Left renal cortex interstitium (tissue), 4 donors: ENCODE measurements around the gene BYSL. TPM values are rescaled to one million over a fixed set of nuclear protein-coding genes. Genes with fewer than 3 reads are reported as not detected.

Experiments used
- DNase-seq, 4 donors: peaks; one replicate each; pipeline ENCODE4 v3.0.0-alpha.2; 2013; ENCODE audit warnings: low read depth in 4 of 4, low spot score in 2 of 4, missing footprints in 1 of 4
- polyA plus RNA-seq, 4 donors: library from polyadenylated mRNA; unstranded; fragments of 120-200 nt; gene quantifications; one replicate each; pipeline ENCODE4 v1.2.1, GENCODE V29; 2013; ENCODE audit not compliant: insufficient read length in 4 of 4

The BYSL gene
- 10 to 100 TPM; 28.0 to 31.1 (median 29.9) TPM for polyA plus RNA-seq

DNA sequence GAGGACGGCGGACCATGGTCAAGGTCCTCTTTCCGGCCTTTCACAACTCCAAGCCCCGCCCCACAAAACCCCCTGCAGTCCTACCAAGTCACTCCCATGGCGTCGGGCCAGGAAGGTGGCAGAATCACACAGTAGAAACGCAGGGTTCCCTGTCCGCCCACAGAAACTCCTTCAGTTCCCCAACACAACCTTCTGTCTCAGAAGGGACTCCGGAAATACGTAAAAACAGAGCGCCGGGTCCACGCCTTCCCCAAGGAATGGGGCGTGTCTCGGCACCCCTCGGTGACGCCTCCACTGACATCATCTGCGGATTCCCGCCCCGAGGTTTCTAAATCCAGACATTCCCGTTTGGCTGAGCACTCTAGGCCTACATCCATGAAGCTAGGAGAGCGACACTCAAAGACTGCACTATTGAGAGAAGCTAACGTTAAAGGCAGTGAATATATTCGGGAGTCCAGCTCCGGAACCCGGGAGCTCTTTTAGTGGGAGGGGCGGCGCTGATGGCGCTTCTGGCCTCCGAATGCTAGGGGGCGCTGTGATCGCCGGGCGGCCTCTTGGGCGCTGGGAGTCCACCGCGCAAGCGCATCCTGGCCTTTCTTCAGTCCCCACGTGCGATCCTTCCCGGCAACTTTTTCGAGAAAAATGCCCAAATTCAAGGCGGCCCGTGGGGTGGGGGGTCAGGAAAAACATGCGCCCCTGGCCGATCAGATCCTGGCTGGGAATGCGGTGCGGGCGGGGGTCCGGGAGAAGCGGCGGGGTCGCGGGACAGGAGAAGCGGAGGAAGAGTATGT lies at the start of gene BYSL, which contains the start of gene MED20:
TSS of gene BYSL (plus strand) at position 579 of the 791 bp plus-strand sequence. CDS start at position 643, 64 bp downstream.
TSS of gene MED20 (minus strand) at position 219 of the 791 bp plus-strand sequence. CDS start at position 98, 121 bp downstream.
- peak; percentile 92 to 99 (median 96) for DNase-seq

GRCh38 chr6:41871691-41872090 lies 49.6 kb upstream of the BYSL start:
- no peak for DNase-seq

DNA sequence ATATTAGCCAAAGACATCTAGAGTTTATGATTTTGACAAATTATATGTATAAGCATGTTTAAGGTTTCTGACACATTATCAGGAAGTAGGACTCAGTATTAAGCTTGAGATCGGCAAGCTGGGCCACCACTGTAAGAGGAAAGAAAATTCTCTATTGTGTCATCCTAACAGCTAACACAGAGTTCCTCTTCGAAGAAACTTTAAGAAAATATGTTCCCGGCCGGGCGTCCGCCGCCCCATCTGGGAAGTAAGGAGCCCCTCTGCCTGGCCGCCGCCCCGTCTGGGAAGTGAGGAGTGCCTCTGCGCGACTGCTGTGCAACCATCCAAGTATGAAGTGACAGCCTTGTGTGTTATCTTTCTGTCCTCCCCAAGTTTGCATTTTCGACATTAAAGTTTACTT lies 49.2 kb upstream of the BYSL start:
- no peak for DNase-seq

DNA sequence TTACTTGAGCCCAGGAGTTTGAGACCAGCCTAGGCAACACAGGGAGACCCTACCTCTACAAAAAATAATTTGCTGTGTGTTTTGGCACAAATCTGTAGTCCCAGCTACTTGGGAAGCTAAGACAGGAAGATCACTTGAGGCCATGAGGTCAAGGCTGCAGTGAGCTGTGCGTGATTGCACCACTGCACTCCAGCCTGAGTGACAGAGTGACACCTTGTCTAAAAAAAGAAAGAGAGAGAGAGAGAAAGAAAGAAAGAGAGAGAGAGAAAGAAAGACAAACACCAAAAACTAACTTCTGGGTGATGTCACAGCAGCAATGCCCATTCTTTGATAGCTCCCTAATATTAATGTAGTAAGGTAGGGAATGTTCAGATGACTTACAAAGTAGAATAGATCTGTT lies 46.6 kb upstream of the BYSL start:
- DNase-seq: no peak

DNA sequence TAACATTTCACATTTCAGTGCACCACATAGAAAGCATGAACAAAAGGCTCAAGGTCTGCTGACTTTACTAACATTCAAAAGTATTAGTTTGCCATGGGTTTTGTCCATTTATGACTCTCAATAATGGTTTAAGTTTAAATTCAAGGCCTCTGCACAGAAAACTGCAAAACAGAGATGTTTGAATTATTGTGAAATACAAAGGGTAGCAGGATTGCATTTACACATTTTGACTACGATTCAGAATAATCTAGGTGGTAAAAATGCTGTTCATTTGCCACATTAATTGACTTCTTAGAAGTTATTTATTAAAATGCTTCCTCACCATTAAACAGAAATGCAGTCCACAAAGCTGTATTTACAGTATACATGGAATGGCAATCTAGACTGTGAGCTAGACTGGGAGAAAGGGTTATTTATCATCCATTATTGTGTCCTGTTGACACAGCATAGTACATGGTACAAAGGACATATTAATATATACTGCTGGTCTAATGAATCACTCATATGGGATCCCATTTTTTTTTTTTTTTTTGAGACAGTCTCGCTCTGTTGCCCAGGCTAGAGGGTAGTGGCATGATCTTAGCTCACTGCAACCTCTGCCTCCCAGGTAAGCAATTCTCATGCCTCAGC lies 44.1 kb upstream of the BYSL start:
- no peak for DNase-seq

GRCh38 chr6:41878246-41878645 lies 43.1 kb upstream of the BYSL start:
- DNase-seq: no peak

DNA sequence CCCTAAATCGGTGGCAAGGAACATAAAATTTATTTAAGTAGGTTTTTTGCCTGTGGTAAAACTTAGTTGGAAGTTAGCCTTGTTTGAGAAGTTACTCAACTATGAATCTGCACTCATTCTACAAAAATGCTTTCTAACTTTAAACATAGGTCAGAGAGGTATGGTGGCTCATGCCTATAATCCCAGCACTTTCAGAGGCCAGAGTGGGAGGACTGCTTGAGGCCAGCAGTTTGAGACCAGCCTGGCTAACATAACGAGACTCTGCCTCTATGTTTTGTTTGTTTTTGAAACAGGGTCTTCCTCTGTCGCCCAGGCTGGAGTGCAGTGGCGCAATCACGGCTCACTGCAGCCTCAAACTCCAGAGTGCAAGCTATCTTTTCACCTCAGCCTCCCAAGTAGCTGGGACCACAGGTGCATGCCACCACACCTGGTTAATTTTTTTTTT lies 42.3 kb upstream of the BYSL start:
- DNase-seq: no peak

DNA sequence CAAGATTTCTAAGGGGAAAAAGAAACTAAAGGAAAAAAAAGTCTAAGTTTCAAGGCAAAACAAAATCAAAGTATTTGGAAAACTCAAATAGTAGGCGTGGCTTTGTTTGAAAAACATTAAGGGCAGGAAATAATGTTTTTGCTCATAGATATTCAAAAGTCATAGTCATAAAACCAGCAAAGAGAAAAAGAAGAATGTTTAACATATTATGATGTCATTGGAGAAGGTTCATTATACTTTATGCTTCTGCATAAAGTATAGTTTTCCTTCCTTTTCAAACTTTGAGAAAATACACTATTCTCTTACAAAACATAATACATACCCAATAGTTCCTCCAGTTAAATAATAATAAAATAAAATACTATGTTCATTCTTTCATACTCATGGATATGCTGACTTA lies 39.8 kb upstream of the BYSL start:
- DNase-seq: no peak

- no peak for DNase-seq
These were observed 36.3 kb upstream of the BYSL start for GRCh38 chr6:41884957-41885356.

DNA sequence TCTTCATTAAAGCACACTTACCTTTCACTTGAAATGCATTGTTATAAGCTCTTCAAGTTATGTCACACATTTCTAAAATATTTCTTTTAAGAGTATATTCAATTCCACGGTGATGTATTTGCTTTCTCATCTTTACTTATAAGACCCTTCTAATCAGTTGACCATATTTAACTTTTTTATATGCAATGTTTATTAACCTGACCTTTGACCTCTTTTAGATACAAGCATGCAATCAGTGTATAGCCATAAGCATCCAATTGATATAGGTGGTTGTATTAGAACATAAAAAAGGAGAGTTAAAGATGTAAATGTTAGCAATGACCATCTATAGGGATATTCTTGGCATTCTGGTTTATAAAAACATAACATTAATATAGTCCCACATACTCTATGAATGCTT lies 35.4 kb upstream of the BYSL start:
- DNase-seq: no peak

DNA sequence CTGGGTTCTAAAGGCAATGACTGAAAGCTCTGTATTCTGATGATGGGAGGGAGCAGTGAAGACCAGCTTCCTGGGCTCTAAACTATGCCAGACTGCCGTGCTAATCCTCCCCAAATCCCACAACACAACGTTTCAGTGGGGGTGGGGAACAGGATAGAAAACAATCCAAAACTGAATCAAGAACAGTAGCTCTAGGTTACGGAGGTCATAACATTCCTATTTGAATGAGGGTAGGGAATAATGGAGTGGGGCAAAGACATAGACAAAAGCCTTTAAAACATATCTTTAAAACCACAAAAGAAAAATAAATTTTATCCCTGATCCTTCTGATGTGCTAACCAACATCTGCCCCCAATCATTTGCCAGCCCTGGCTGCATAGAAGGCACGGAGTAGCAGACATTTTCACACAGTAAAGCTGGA lies 34.0 kb upstream of the BYSL start:
- no peak for DNase-seq

DNA sequence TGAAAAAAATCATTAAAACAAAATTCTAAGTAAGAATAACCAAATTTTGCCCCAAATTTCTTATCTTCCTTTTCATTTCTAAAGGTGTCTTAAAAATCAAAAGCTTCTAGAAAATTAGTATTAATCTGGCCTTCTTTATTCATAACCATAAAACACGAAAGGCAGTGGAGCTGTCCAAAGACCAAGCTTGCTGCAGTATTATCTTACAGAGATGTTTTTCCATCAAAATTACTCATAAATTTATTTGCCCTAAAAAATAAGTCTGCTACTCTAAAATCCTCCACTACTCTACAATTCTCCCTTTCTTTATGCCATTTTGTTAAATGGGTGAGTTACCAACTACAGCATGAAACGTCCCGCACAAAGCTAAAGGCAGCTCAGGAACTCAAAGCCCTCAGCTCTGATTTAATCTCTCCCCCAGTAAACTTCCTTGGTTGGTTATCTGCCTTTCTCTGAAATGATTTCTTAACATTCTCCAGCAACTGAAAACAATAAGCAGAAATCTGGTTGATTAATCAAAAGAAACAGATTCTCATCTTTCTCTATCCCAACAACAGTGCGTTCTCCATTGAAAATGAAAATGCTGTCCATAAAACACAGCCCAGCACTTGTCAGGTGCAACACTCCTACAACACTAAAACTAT lies 28.3 kb upstream of the BYSL start:
- no peak for DNase-seq

DNA sequence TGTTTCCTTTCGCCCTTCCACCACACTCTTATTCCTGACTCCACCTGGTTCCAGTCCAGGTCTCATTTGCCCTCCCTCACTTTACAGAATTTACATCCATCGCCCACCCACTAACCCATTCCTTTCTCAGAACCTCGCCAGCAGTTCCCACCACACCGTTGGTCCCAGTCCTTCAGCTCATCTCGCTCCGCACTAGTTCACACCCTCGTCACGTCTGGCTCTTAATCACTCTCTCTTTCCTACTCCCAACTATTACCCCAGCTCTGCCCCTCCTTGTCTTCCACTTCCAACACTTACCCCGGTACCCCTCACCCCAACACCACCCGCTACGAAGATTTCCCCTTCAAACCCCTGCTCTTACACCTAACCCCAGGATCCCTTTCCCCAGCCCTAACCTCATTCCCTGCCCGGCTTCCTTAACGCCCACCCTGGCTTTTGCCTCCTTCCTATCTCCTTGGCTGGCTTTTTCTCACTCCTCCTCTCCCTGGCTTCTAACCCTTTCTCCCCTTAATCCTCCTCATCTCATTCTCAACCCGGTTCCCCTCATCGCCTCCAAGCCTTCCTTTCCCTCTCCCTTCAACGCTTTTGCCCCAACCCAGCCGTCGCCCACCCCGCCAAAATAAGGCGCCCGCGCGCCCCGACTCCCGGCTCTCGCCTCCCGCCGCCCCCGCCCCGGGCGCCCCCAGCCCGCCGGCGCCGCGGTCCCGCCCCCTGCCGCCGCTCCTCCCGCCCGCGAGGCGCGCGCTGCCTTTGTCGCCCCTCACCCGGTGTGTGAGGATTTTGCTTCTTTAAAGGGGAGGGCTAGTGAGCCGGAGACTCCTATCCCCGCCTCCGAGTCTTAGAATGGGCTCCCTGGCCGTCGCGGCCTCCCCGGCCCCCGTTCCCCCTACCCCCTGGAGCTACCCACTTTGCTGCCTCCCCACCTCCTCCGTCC lies 26.7 kb upstream of the BYSL start:
- peak in 1 of 4 donors; percentile 21 for DNase-seq

- peak; percentile 81 to 87 (median 84) for DNase-seq
These were observed 25.7 kb upstream of the BYSL start, which contains the start of gene USP49 for GRCh38 chr6:41895300-41896233. Gene USP49 (minus strand): TSS chr6:41895375. CDS start chr6:41806983, 88,392 bp downstream.

- no peak for DNase-seq
These were observed 25.0 kb upstream of the BYSL start for GRCh38 chr6:41896281-41896680.

DNA sequence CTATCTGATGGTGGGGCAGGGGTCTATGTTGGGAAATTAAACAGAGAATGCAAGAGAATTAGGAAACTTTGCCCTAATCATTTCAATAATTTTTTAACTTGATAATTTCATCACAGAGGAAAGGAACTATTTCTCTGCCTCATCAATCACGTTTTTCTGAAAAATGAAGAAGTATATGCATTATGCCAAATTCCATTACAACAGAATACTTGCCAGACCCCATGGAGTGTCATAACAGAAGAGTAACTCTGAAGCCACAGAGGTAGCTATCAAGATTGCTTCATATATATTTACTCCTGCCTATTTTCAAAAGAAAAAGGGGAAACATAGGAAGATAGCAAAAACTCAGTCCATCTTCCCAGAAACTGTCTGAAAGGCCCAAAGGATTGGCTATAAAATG lies 20.4 kb upstream of the BYSL start:
- no peak for DNase-seq

- DNase-seq: no peak
These were observed 19.3 kb upstream of the BYSL start for GRCh38 chr6:41901882-41902519.

DNA sequence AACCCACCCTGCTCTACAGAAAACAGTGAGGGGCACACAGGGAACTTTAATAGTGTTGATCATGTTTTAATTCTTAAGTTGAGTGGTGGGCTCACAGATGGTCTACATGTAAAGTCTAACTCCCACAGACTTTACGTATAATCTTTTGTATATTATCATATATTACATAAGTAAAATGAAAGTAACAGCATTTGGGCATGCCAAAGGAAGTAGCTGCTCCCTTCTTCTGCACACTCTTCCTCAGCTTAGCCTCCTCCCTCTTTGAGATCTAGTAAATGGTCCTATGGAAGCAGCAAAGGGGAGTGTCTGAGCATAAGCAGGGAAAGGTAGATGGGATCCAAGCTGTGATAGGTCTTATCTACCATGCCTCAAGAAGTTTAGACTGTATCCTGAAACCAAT lies 11.6 kb upstream of the BYSL start:
- DNase-seq: no peak

- DNase-seq: no peak
These were observed 7.0 kb upstream of the BYSL start for GRCh38 chr6:41914343-41914742.
